Measurements from ENCODE around the gene OR6P1.

OR6P1 gene

GRCh38 chr1:158520955-158521665 is 49.3 kb downstream of the OR6P1 start:
- no peak for TF ChIP-seq CTCF (IDR thresholded peaks at IDR 0.05; ENCODE audit: borderline replicate concordance, insufficient read depth, low read depth, low read length)
- H3K4me3 ChIP-seq (ENCODE audit: low read depth, low read length) = no peak overlapping the region

DNA sequence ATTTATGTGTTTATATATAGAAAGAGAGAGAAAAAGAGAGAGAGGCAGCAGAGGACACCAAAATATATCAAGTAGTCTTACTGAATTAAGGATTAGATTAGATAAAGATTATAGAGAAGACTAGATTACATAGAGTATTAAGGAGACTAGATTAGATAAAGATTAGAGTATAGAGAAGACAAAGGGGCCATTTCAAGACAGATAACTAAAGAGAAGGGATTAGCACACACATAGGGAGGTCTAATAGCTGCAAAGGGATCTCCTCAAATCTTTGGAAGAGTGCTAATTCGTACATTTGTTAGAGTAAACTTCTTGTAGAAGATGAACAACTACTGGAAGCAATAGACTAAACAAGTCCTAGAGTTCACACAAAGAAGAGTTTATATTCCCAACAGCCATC is 50.4 kb downstream of the OR6P1 start:
- TF ChIP-seq CTCF (IDR thresholded peaks at IDR 0.05; ENCODE audit: borderline replicate concordance, insufficient read depth, low read depth, low read length) = no peak

GRCh38 chr1:158516966-158517365 is 53.4 kb downstream of the OR6P1 start:
- H3K4me3 ChIP-seq (ENCODE audit: low read depth, low read length) = no peak overlapping the region
- TF ChIP-seq CTCF (IDR thresholded peaks at IDR 0.05; ENCODE audit: borderline replicate concordance, insufficient read depth, low read depth, low read length) = no peak

More for the DNA sequence above, 50.4 kb downstream of the OR6P1 start:
- no peak overlapping the region for H3K4me3 ChIP-seq (ENCODE audit: low read depth, low read length)

Measured in GM12875 (cell line).